EH (cell line): ENCODE measurements around the gene SLC44A1.

Source experiments
- DNase-seq: peaks from one replicate; pipeline ENCODE4 v3.0.0-alpha.2; 2015; ENCODE audit warnings: low read depth

SLC44A1 gene

GRCh38 chr9:105473221-105473620 lies 228.8 kb downstream of the SLC44A1 start:
- no peak for DNase-seq

- peak; percentile 52 for DNase-seq
Observed at GRCh38 chr9:105475302-105475701, 230.9 kb downstream of the SLC44A1 start.

DNA sequence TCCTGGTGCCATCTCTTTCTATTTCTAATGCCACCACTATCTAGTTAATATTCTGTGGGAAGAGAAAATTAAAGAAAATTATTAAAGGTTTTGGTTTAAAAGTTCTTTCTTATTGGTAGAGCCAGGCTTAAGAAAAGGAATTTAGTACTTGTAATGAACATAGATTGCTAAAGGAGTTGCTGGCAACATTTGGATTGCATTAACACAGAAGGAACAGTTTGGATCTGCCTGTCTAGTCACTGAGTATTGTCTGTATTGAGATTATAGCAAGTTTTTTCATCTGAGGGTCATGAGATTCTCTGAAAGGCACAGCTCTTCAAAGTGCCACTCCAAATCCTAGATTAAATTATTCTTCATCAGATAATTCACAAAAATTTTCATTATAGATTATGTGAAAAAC lies 235.4 kb downstream of the SLC44A1 start:
- no peak for DNase-seq

DNA sequence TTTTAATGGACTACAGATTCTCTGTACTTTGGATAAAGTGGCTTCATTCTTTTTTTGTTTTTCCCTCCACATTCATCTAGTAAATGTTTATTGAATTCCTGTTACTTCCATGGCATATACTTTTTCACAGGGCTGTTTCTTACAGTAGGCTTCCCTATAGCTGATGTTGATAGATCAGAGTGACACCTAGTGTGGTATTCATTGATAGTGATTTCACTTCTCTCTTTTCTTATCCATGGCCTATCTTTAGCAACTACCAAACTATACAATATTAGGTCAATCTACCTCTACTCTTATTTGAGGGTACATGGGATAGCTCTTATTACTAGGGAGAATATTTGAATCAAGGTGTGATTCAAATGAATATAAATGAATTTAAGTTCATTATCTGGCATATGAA lies 239.2 kb downstream of the SLC44A1 start:
- DNase-seq, result no peak

DNA sequence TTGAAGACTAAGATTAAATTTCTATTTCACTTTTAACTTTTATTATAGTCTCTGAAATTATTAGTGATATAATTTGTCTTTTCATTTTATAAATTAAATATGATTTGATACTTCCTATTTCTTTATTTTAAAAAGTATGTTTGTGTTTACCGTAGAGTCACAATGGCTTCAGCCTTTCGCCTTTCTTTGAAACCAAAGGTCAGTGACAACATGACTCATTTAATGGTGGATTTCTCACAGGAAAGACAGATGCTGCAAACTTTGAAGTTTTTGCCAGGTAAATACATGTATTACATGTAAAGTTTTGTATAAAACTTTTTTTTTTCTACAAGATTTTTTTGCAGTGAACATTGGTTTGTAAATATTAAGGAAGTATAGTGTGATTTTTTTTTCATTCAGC lies 239.8 kb downstream of the SLC44A1 start:
- DNase-seq, result no peak

GRCh38 chr9:105485131-105485530 lies 240.7 kb downstream of the SLC44A1 start:
- DNase-seq, result no peak
